HepG2 (cell line): ENCODE results near the gene TM4SF5. TPM values are rescaled to one million over a fixed set of nuclear protein-coding genes. Genes with fewer than 3 reads are reported as not detected.

Experiments used
- ARNTL ChIP-seq: sonication (generic); formaldehyde crosslinking; IDR thresholded peaks from 2 replicates; pipeline ENCODE4 v1.4.0; 2020; ENCODE audit warnings: mild to moderate bottlenecking, missing genetic modification reagents
- CERS6 ChIP-seq: sonication (generic); formaldehyde crosslinking; IDR thresholded peaks from 2 replicates; pipeline ENCODE4 v1.5.0; 2020; ENCODE audit warnings: missing genetic modification reagents
- GABPB1 ChIP-seq: IDR thresholded peaks from 2 replicates; pipeline ENCODE4 v1.6.1; 2016; ENCODE audit warnings: mild to moderate bottlenecking, missing genetic modification reagents, moderate library complexity, missing compliant biosample characterization
- GZF1 ChIP-seq: sonication (generic); formaldehyde crosslinking; IDR thresholded peaks from 2 replicates; pipeline ENCODE4 v1.5.1; 2020; ENCODE audit warnings: mild to moderate bottlenecking, missing genetic modification reagents
- KIAA2018 ChIP-seq: sonication (generic); formaldehyde crosslinking; IDR thresholded peaks from 2 replicates; pipeline ENCODE4 v1.5.0; 2020; ENCODE audit warnings: mild to moderate bottlenecking, missing genetic modification reagents, borderline replicate concordance
- MED1 ChIP-seq: sonication (generic); formaldehyde crosslinking; IDR thresholded peaks from 2 replicates; pipeline ENCODE4 v1.4.0; 2020; ENCODE audit warnings: missing genetic modification reagents
- PRPF4 ChIP-seq: fragments of 200-400 bp; formaldehyde crosslinking; IDR thresholded peaks from 2 replicates; pipeline ENCODE4 v1.6.1; 2016; ENCODE audit warnings: low read length, low read depth; ENCODE audit not compliant: poor library complexity, severe bottlenecking
- SATB2 ChIP-seq: sonication (generic); formaldehyde crosslinking; IDR thresholded peaks from 2 replicates; pipeline ENCODE4 v1.5.0; 2020; ENCODE audit warnings: missing genetic modification reagents
- U2AF2 ChIP-seq: fragments of 200-400 bp; formaldehyde crosslinking; IDR thresholded peaks from 2 replicates; pipeline ENCODE4 v1.6.1; 2017; ENCODE audit warnings: low read depth, mild to moderate bottlenecking, low read length
- ZBTB1 ChIP-seq: sonication (generic); formaldehyde crosslinking; IDR thresholded peaks from 2 replicates; pipeline ENCODE4 v1.4.0; 2020; ENCODE audit warnings: missing genetic modification reagents, borderline replicate concordance
- ZBTB4 ChIP-seq: sonication (generic); formaldehyde crosslinking; IDR thresholded peaks from 2 replicates; pipeline ENCODE4 v1.4.0; 2020; ENCODE audit warnings: missing genetic modification reagents, mild to moderate bottlenecking, borderline replicate concordance
- ZNF136 ChIP-seq: sonication (generic); formaldehyde crosslinking; IDR thresholded peaks from 2 replicates; pipeline ENCODE4 v1.8.1; 2022; ENCODE audit warnings: low read depth, mild to moderate bottlenecking, moderate library complexity, missing genetic modification reagents
- ZNF343 ChIP-seq: sonication (generic); formaldehyde crosslinking; IDR thresholded peaks from 2 replicates; pipeline ENCODE4 v1.4.0; 2020; ENCODE audit warnings: mild to moderate bottlenecking, missing genetic modification reagents
- ZNF546 ChIP-seq: sonication (generic); formaldehyde crosslinking; conservative IDR thresholded peaks from 2 replicates; pipeline ENCODE4 v1.8.1; 2023; ENCODE audit warnings: mild to moderate bottlenecking, missing genetic modification reagents
- ZNF580 ChIP-seq: IDR thresholded peaks from 2 replicates; pipeline ENCODE4 v1.6.1; 2016; ENCODE audit warnings: low read depth, borderline replicate concordance
- polyA plus RNA-seq, 8 experiments: library from polyadenylated mRNA; depleted of rRNA in 3 of 8; stranded (reverse) in 7 of 8; unstranded in 1 of 8; fragments of >200 nt; fragmentation: Illumina TruSeq in 4 of 8; extraction: Trizol in 4 of 8; gene quantifications; 2 replicates each; pipeline versions ENCODE4 v1.2.1 to v1.2.3, GENCODE V29; 2011 to 2016; ENCODE audit warnings: low read depth in 4 of 8, missing spikeins in 1 of 8, mixed read lengths in 1 of 8; ENCODE audit not compliant: insufficient read depth in 1 of 8
- total RNA-seq, 5 experiments: library from RNA; depleted of rRNA; stranded (reverse); fragments of >200 nt; fragmentation: Illumina TruSeq; extraction: Trizol; gene quantifications; 2 replicates each; pipeline ENCODE4 v1.2.3, GENCODE V29; 2016; ENCODE audit warnings: low read depth in 1 of 5

Gene TM4SF5
- total and polyA plus RNA-seq, 2 of the 13 experiments (the other 11 are each of a cell fraction or from before 2014, with no cell fraction given), result 30.1 to 126 TPM

GRCh38 chr17:4788807-4789700 is 17.4 kb downstream of the TM4SF5 start, which contains the start of gene GLTPD2 (continued):
- no peak for TF ChIP-seq KIAA2018 (CRISPR knock-in tag)
- TF ChIP-seq ZBTB4 (CRISPR knock-in tag), result no peak
- TF ChIP-seq GZF1, result 0 out of 2 replicates have a peak, but pooled peaks have one; percentile 51
- no peak for TF ChIP-seq CERS6 (CRISPR knock-in tag)
- TF ChIP-seq ZNF580 (CRISPR knock-in tag), result 0 out of 2 replicates have a peak, but pooled peaks have one; percentile 32
- peak; percentile 68 for TF ChIP-seq GABPB1 (CRISPR knock-in tag)
- no peak; the same call in none of the 2 replicates for TF ChIP-seq ZNF546 (CRISPR knock-in tag)
- TF ChIP-seq PRPF4, result no peak
- TF ChIP-seq SATB2 (CRISPR knock-in tag), result 0 out of 2 replicates have a peak, but pooled peaks have one; percentile 14
- TF ChIP-seq U2AF2, result no peak
- no peak; the same call in 1 of the 2 replicates for TF ChIP-seq ARNTL (CRISPR knock-in tag)
- peak; percentile 91 for TF ChIP-seq MED1
- TF ChIP-seq ZBTB1 (CRISPR knock-in tag), result no peak
- TF ChIP-seq ZNF343 (CRISPR knock-in tag), result 0 out of 2 replicates have a peak, but pooled peaks have one; percentile 11
- peak; percentile 80 for TF ChIP-seq ZNF136 (CRISPR knock-in tag)
